H1 (cell line): ENCODE measurements around the gene NLGN4X. TPM values are rescaled to one million over a fixed set of nuclear protein-coding genes. Genes with fewer than 3 reads are reported as not detected.

Experiments
- CTCF ChIA-PET: fragments of 300-600 bp; sonication (Branson Sonifier 250); formaldehyde crosslinking; loops from one replicate; lab custom pipeline; 2021; ENCODE audit not compliant: partially characterized antibody; lab: Charles Lee
- POLR2A ChIA-PET: fragments of 300-600 bp; sonication (Branson Sonifier 250); formaldehyde crosslinking; loops from one replicate; lab custom pipeline; 2021; ENCODE audit warnings: inconsistent platforms; ENCODE audit not compliant: partially characterized antibody; lab: Charles Lee
- DNase-seq, 2 experiments: peaks; one replicate each; pipeline versions ENCODE4 v3.0.0 to v3.0.0-alpha.2; 2010 to 2022; ENCODE audit warnings: low spot score in 2 of 2, low read depth in 1 of 2, mixed read lengths in 1 of 2
- FAIRE-seq: peaks from 2 replicates; lab custom pipeline; 2011; peaks lifted over from hg19 to GRCh38; lab: Jason Lieb, UNC
- H2AFZ ChIP-seq: 2 replicates; pipeline ENCODE4 v1.8.1; 2012; ENCODE audit warnings: low read length, inconsistent platforms
- H2AK5ac ChIP-seq: 2 replicates; pipeline ENCODE4 v1.6.1; 2013; ENCODE audit warnings: low read depth, low read length
- H2BK120ac ChIP-seq: replicated peaks from 2 replicates; pipeline ENCODE3; 2013; ENCODE audit warnings: low read depth, low read length, inconsistent platforms
- H2BK12ac ChIP-seq: 2 replicates; pipeline ENCODE4 v1.6.1; 2013; ENCODE audit warnings: low read depth, low read length
- H2BK15ac ChIP-seq: 2 replicates; pipeline ENCODE4 v1.6.1; 2013; ENCODE audit warnings: low read length
- H2BK20ac ChIP-seq: 2 replicates; pipeline ENCODE4 v1.6.1; 2013; ENCODE audit warnings: low read length
- H2BK5ac ChIP-seq: 2 replicates; pipeline ENCODE4 v1.6.1; 2013; ENCODE audit warnings: low read depth, low read length
- H3K14ac ChIP-seq: 2 replicates; pipeline ENCODE4 v1.6.1; 2013; ENCODE audit warnings: inconsistent platforms; ENCODE audit not compliant: insufficient read length
- H3K18ac ChIP-seq: 2 replicates; pipeline ENCODE4 v1.6.1; 2013; ENCODE audit warnings: low read length; ENCODE audit errors: extremely low read depth
- H3K23ac ChIP-seq: 2 replicates; pipeline ENCODE4 v1.6.1; 2013; ENCODE audit warnings: inconsistent platforms; ENCODE audit not compliant: insufficient read length
- H3K23me2 ChIP-seq: 2 replicates; pipeline ENCODE4 v1.6.1; 2013; ENCODE audit warnings: low read depth, low read length
- H3K27ac ChIP-seq: 2 replicates; pipeline ENCODE4 v1.6.1; 2011; ENCODE audit warnings: low read depth, low read length, inconsistent platforms
- H3K27me3 ChIP-seq, 4 experiments: replicated peaks in 1 of 4; 1 replicate in 1 of 4; 2 replicates in 3 of 4; pipeline versions ENCODE4 v1.6.1 to v1.8.1; 2011 to 2013; ENCODE audit warnings: low read length in 3 of 4, mild to moderate bottlenecking in 3 of 4, inconsistent platforms in 2 of 4, mixed read lengths in 2 of 4, moderate library complexity in 1 of 4; ENCODE audit not compliant: control insufficient read depth in 3 of 4, insufficient read depth in 3 of 4; ENCODE audit errors: extremely low read depth in 1 of 4
- H3K36me3 ChIP-seq, 4 experiments: 2 replicates each; pipeline versions ENCODE4 v1.6.1 to v1.8.1; 2011 to 2013; ENCODE audit warnings: mild to moderate bottlenecking in 4 of 4, low read length in 3 of 4, moderate library complexity in 2 of 4, control low read depth in 1 of 4, inconsistent platforms in 1 of 4; ENCODE audit not compliant: insufficient read depth in 4 of 4, control insufficient read depth in 2 of 4
- H3K4ac ChIP-seq: replicated peaks from 2 replicates; pipeline ENCODE3; 2013; ENCODE audit warnings: low read length, low read depth, mixed read lengths, inconsistent platforms; ENCODE audit not compliant: insufficient read length
- H3K4me1 ChIP-seq, 4 experiments: replicated peaks in 1 of 4; 1 replicate in 1 of 4; 2 replicates in 3 of 4; pipeline versions ENCODE4 v1.6.1 to v1.8.1; 2011 to 2013; ENCODE audit warnings: low read length in 3 of 4, inconsistent platforms in 2 of 4, mixed read lengths in 1 of 4; ENCODE audit not compliant: insufficient read depth in 4 of 4, control insufficient read depth in 3 of 4
- H3K4me2 ChIP-seq, 2 experiments: 2 replicates each; pipeline versions ENCODE4 v1.6.1 to v1.8.1; 2011 to 2013; ENCODE audit warnings: low read depth in 2 of 2, low read length in 2 of 2, control low read depth in 1 of 2, inconsistent platforms in 1 of 2, mild to moderate bottlenecking in 1 of 2; ENCODE audit not compliant: insufficient read depth in 1 of 2
- H3K4me3 ChIP-seq, 4 experiments: fragments of 200-600, 300-600 bp in 1 of 4; sonication (generic), shearing (Covaris generic), sonication (Bioruptor Twin) in 1 of 4; 2 replicates each; pipeline versions ENCODE4 v1.5.1 to v1.8.1; 2011 to 2016; ENCODE audit warnings: low read length in 4 of 4, low read depth in 3 of 4, control low read depth in 2 of 4, inconsistent platforms in 2 of 4, mild to moderate bottlenecking in 2 of 4, mixed read lengths in 1 of 4, moderate library complexity in 1 of 4; ENCODE audit not compliant: insufficient read depth in 2 of 4; ENCODE audit errors: extremely low read depth in 1 of 4
- H3K56ac ChIP-seq: replicated peaks from 2 replicates; pipeline ENCODE3; 2013; ENCODE audit warnings: low read depth, mild to moderate bottlenecking, mixed read lengths, low read length, inconsistent platforms; ENCODE audit not compliant: insufficient read length
- H3K79me1 ChIP-seq: 2 replicates; pipeline ENCODE4 v1.6.1; 2013; ENCODE audit warnings: low read depth, low read length, control low read depth
- H3K79me2 ChIP-seq, 2 experiments: 2 replicates each; pipeline versions ENCODE4 v1.6.1 to v1.8.1; 2012 to 2013; ENCODE audit warnings: low read length in 2 of 2, mild to moderate bottlenecking in 2 of 2, inconsistent platforms in 1 of 2; ENCODE audit not compliant: insufficient read depth in 2 of 2, control insufficient read depth in 1 of 2
- H3K9ac ChIP-seq, 4 experiments: replicated peaks in 1 of 4; 1 replicate in 1 of 4; 2 replicates in 3 of 4; pipeline versions ENCODE4 v1.6.1 to v1.8.1; 2011 to 2013; ENCODE audit warnings: low read depth in 3 of 4, low read length in 3 of 4, control low read depth in 2 of 4, mild to moderate bottlenecking in 2 of 4, moderate library complexity in 2 of 4, inconsistent platforms in 1 of 4; ENCODE audit errors: extremely low read depth in 1 of 4
- H3K9me3 ChIP-seq, 2 experiments: 2 replicates each; pipeline versions ENCODE4 v1.6.1 to v1.8.1; 2012 to 2013; ENCODE audit warnings: mild to moderate bottlenecking in 2 of 2, moderate library complexity in 2 of 2, control low read depth in 1 of 2, inconsistent platforms in 1 of 2, low read depth in 1 of 2, low read length in 1 of 2, mixed read lengths in 1 of 2; ENCODE audit not compliant: insufficient read depth in 2 of 2
- H4K20me1 ChIP-seq, 2 experiments: replicated peaks in 1 of 2; 2 replicates each; pipeline versions ENCODE3 to v1.8.1; 2011 to 2013; ENCODE audit warnings: inconsistent platforms in 2 of 2, low read length in 2 of 2, mild to moderate bottlenecking in 1 of 2; ENCODE audit not compliant: insufficient read depth in 2 of 2, control insufficient read depth in 1 of 2
- H4K5ac ChIP-seq: 2 replicates; pipeline ENCODE4 v1.6.1; 2013; ENCODE audit warnings: low read length, low read depth, mixed read lengths, inconsistent platforms; ENCODE audit not compliant: insufficient read length
- H4K8ac ChIP-seq: 2 replicates; pipeline ENCODE4 v1.8.0; 2013; ENCODE audit warnings: mild to moderate bottlenecking, moderate library complexity, low read length, inconsistent platforms; ENCODE audit not compliant: insufficient read depth; ENCODE audit errors: extremely low read depth
- H4K91ac ChIP-seq: replicated peaks from 2 replicates; pipeline ENCODE3; 2013; ENCODE audit warnings: low read length, mixed read lengths, inconsistent platforms; ENCODE audit not compliant: insufficient read length
- ATF3 ChIP-seq: IDR thresholded peaks from 2 replicates; pipeline ENCODE4 v1.6.1; 2011; ENCODE audit warnings: low read depth, mild to moderate bottlenecking, low read length; ENCODE audit not compliant: insufficient read depth
- MAFK ChIP-seq: IDR thresholded peaks from 2 replicates; pipeline ENCODE4 v1.6.1; 2012; ENCODE audit warnings: low read depth, mild to moderate bottlenecking, improper control_type of control experiment, low read length
- MAX ChIP-seq: IDR thresholded peaks from 2 replicates; pipeline ENCODE4 v1.6.1; 2012; ENCODE audit warnings: inconsistent platforms
- SP2 ChIP-seq: IDR thresholded peaks from 2 replicates; pipeline ENCODE4 v1.6.1; 2012; ENCODE audit warnings: mild to moderate bottlenecking, low read length, inconsistent platforms
- WGBS, 2 experiments: shearing (Covaris generic) in 1 of 2; methylation state at CpG; one replicate each; pipeline versions ENCODE4 v1.1.6 to v1.1.7; 2013 to 2015; ENCODE audit warnings: low lambda C conversion rate in 2 of 2, mixed read lengths in 2 of 2, inconsistent platforms in 1 of 2, low coverage in 1 of 2, missing lambda C conversion rate in 1 of 2; ENCODE audit not compliant: insufficient replicate concordance in 2 of 2, insufficient coverage in 1 of 2, insufficient read length in 1 of 2; ENCODE audit errors: extremely low coverage in 1 of 2, missing lambda C conversion rate in 1 of 2; 5-methylcytosine and 5-hydroxymethylcytosine counted together
- polyA plus RNA-seq, 7 experiments: library from polyadenylated mRNA; depleted of rRNA in 3 of 7; stranded (reverse) in 5 of 7; unstranded in 2 of 7; fragments of >200 nt in 5 of 7; fragments of 200-250 nt in 2 of 7; gene quantifications; 1 replicate in 5 of 7; 2 replicates in 1 of 7; 4 replicates in 1 of 7; pipeline versions ENCODE4 v1.2.1 to v1.2.3, GENCODE V29; 2011 to 2013; ENCODE audit warnings: missing spikeins in 2 of 7, mixed read lengths in 2 of 7
- total RNA-seq: library from RNA; stranded (reverse); fragmentation: NEBNext Ultra II Directional; extraction: Animal tissue kit (Norgen Biotek cat#: 25700); gene quantifications from 2 replicates; pipeline ENCODE4 v1.2.1, GENCODE V29; 2021

NLGN4X gene
- total and polyA plus RNA-seq, 2 of the 8 experiments (the other 6 are each of a cell fraction or from before 2014, with no cell fraction given) = 104 to 124 TPM

DNA sequence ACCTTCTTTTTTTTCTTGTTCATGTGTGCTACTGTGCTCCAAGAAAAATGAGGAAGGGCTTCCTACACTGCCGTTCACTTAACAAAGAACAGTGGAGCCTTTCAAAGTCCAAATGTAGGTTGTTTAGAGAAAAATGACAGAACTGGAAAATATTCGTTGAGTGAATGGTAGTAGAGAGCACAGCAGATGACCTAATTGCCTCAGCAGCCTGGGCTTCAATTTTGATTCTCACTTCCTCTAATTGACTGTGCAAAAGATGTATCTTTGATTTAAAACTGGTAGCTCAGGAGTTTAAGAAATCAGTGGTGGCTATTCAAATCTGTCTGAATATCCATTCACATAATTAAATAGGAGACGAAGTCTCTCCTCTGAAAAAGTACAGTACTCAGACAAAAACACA lies 5.2 kb downstream of the NLGN4X start:
- WGBS, 2 experiments = 79% methylated on average over 3 of the region's 3 CpGs; no CpG with 5 or more reads in 1 of the 2 experiments
- H2BK12ac ChIP-seq = no peak overlapping the region
- no peak overlapping the region for H2BK15ac ChIP-seq
- H2AFZ ChIP-seq = no peak overlapping the region
- no peak overlapping the region for H2AK5ac ChIP-seq
- no peaks in the 10 kb centered on the region for H3K79me1 ChIP-seq
- H4K5ac ChIP-seq = no peak overlapping the region
- H2BK120ac ChIP-seq = no peak overlapping the region
- H3K9me3 ChIP-seq = no peaks in the 10 kb centered on the region
- peaks cover 2 to 3% of the 10 kb centered on the region in 2 experiments for H4K20me1 ChIP-seq
- H2BK20ac ChIP-seq = no peak overlapping the region
- ChIA-PET CTCF (no interaction called here), POLR2A (no interaction called here)
- H3K23ac ChIP-seq = no peak overlapping the region
- no peak overlapping the region for H2BK5ac ChIP-seq
- H3K36me3 ChIP-seq = no peaks in the 10 kb centered on the region
- H4K91ac ChIP-seq = no peak overlapping the region
- H3K79me2 ChIP-seq = peaks cover 13 to 93% of the 10 kb centered on the region in 2 experiments
- peak overlapping the region in 1 of 2 experiments; percentile 28; a peak in 2 of 4 replicates for H3K4me2 ChIP-seq
- no peak overlapping the region for H4K8ac ChIP-seq
- DNase-seq (no peak), FAIRE-seq (no peak)
- no peaks in the 10 kb centered on the region for H3K27me3 ChIP-seq
- no peak overlapping the region for H3K9ac ChIP-seq
- no peak overlapping the region for H3K27ac ChIP-seq
- peaks cover 4% of the 10 kb centered on the region; the same call in 1 of the 2 replicates for H3K23me2 ChIP-seq
- H3K18ac ChIP-seq = no peak overlapping the region
- H3K14ac ChIP-seq = no peak overlapping the region
- H3K4ac ChIP-seq = no peak overlapping the region
- H3K56ac ChIP-seq = no peak overlapping the region
- H3K4me3 ChIP-seq = peak overlapping the region in 1 of 4 experiments; percentile 56; a peak in 2 of 8 replicates
- H3K4me1 ChIP-seq = peaks cover 0 to 8% (median 3%) of the 10 kb centered on the region in 4 experiments; a peak in 2 of 7 replicates
- TF ChIP-seq ATF3 = no peak
- no peak for TF ChIP-seq MAFK
- TF ChIP-seq SP2 = no peak
- no peak for TF ChIP-seq MAX
